K562 (cell line): Measurements from ENCODE around the gene FXYD3. TPM values are rescaled to one million over a fixed set of nuclear protein-coding genes. Genes with fewer than 3 reads are reported as not detected.

ENCODE experiments used
- ATF1 ChIP-seq, 2 experiments: fragments of 450-650 bp in 1 of 2; IDR thresholded peaks; 2 replicates each; pipeline ENCODE4 v1.6.1; 2016; ENCODE audit warnings: missing compliant biosample characterization in 1 of 2, missing genetic modification characterization in 1 of 2
- BRF1 ChIP-seq: IDR thresholded peaks from 3 replicates; pipeline ENCODE4 v1.6.1; 2011; ENCODE audit warnings: borderline replicate concordance, mild to moderate bottlenecking; ENCODE audit not compliant: insufficient read length; ENCODE audit errors: extremely low read depth
- CCAR2 ChIP-seq: fragments of 200-400 bp; formaldehyde crosslinking; IDR thresholded peaks from 2 replicates; pipeline ENCODE4 v1.6.1; 2017; ENCODE audit warnings: mild to moderate bottlenecking, low read depth, low read length
- CEBPB ChIP-seq: fragments of 450-650 bp; IDR thresholded peaks from 2 replicates; pipeline ENCODE4 v1.6.1; 2016; ENCODE audit warnings: missing genetic modification characterization, missing compliant biosample characterization
- CHD1 ChIP-seq: fragments of 200-600 bp; sonication (generic); IDR thresholded peaks from one replicate; pipeline ENCODE4 v1.6.1; 2012; ENCODE audit warnings: mild to moderate bottlenecking, moderate library complexity, low read length, inconsistent platforms
- CXXC5 ChIP-seq: fragments of 250-450 bp; sonication (Bioruptor Pico); IDR thresholded peaks from 2 replicates; pipeline ENCODE4 v1.8.0; 2022; ENCODE audit warnings: inconsistent platforms, mild to moderate bottlenecking, moderate library complexity
- DPF2 ChIP-seq: fragments of 450-650 bp; IDR thresholded peaks from 2 replicates; pipeline ENCODE4 v1.6.1; 2016
- ESRRA ChIP-seq: fragments of 450-650 bp; IDR thresholded peaks from 2 replicates; pipeline ENCODE4 v1.6.1; 2014; ENCODE audit warnings: low read depth, mild to moderate bottlenecking, moderate library complexity, borderline replicate concordance
- HIVEP1 ChIP-seq: fragments of 250-450 bp; sonication (Bioruptor Pico); IDR thresholded peaks from 2 replicates; pipeline ENCODE4 v1.4.0; 2020; ENCODE audit warnings: mild to moderate bottlenecking
- ILF3 ChIP-seq: fragments of 450-650 bp; IDR thresholded peaks from 2 replicates; pipeline ENCODE4 v1.6.1; 2018; ENCODE audit warnings: antibody characterized with exemption, mild to moderate bottlenecking, moderate library complexity, borderline replicate concordance
- POU5F1 ChIP-seq: fragments of 150-350 bp; IDR thresholded peaks from 2 replicates; pipeline ENCODE4 v1.6.1; 2014; ENCODE audit warnings: borderline replicate concordance, low read length, low read depth, mild to moderate bottlenecking; ENCODE audit not compliant: partially characterized antibody
- TAF1 ChIP-seq: IDR thresholded peaks from 2 replicates; pipeline ENCODE4 v1.6.1; 2011; ENCODE audit warnings: mild to moderate bottlenecking, low read length, moderate library complexity; ENCODE audit not compliant: insufficient read depth, control insufficient read depth, severe bottlenecking; ENCODE audit errors: extremely low read depth
- THRAP3 ChIP-seq: fragments of 450-650 bp; IDR thresholded peaks from 2 replicates; pipeline ENCODE4 v1.6.1; 2016; ENCODE audit warnings: mild to moderate bottlenecking, inconsistent platforms, borderline replicate concordance
- TSC22D4 ChIP-seq: fragments of 450-650 bp; IDR thresholded peaks from 2 replicates; pipeline ENCODE4 v1.6.1; 2016; ENCODE audit warnings: missing genetic modification characterization, missing biosample characterization, control low read depth
- XRCC3 ChIP-seq: fragments of 450-650 bp; IDR thresholded peaks from 2 replicates; pipeline ENCODE4 v1.6.1; 2017; ENCODE audit warnings: mild to moderate bottlenecking, moderate library complexity
- XRCC5 ChIP-seq: fragments of 200-400 bp; formaldehyde crosslinking; IDR thresholded peaks from 2 replicates; pipeline ENCODE4 v1.6.1; 2017; ENCODE audit warnings: low read depth, mild to moderate bottlenecking, low read length
- ZNF76 ChIP-seq: fragments of 250-450 bp; sonication (Bioruptor Pico); IDR thresholded peaks from 2 replicates; pipeline ENCODE4 v1.4.0; 2020; ENCODE audit warnings: mild to moderate bottlenecking, moderate library complexity, borderline replicate concordance
- polyA plus RNA-seq, 8 experiments: library from polyadenylated mRNA; depleted of rRNA in 4 of 8; stranded (reverse) in 5 of 8; unstranded in 3 of 8; fragments of >200 nt; fragmentation: Nextera tagmentation in 2 of 8; fragmentation: Illumina TruSeq in 1 of 8; extraction: Ambion mirVana in 2 of 8; extraction: Trizol in 1 of 8; gene quantifications; 2 replicates each; pipeline versions ENCODE4 v1.2.1 to v1.2.3, GENCODE V29; 2011 to 2014; ENCODE audit warnings: inconsistent platforms in 1 of 8, missing spikeins in 1 of 8
- total RNA-seq, 7 experiments: library from RNA; depleted of rRNA in 6 of 7; stranded (reverse); fragments of >200 nt in 6 of 7; fragmentation: Illumina TruSeq in 2 of 7; extraction: Trizol in 2 of 7; gene quantifications; 2 replicates each; pipeline versions ENCODE4 v1.2.1 to v1.2.3, GENCODE V29; 2011 to 2021; ENCODE audit warnings: low replicate concordance in 1 of 7
- TF ChIP-seq, protein P1 (sequence below): IDR thresholded peaks from 3 replicates; pipeline ENCODE4 v1.6.1; 2011; ENCODE audit warnings: borderline replicate concordance, mild to moderate bottlenecking, moderate library complexity; ENCODE audit not compliant: insufficient read length; ENCODE audit errors: extremely low read depth
- TF ChIP-seq, protein P2 (sequence below): sonication (generic); formaldehyde crosslinking; IDR thresholded peaks from 2 replicates; pipeline ENCODE4 v1.8.0; 2022; ENCODE audit warnings: missing genetic modification reagents, mild to moderate bottlenecking, moderate library complexity, borderline replicate concordance
- TF ChIP-seq, protein P3 (sequence below), 3 experiments: IDR thresholded peaks in 2 of 3; conservative IDR thresholded peaks in 1 of 3; 2 replicates each; pipeline ENCODE4 v1.5.1; 2011 to 2012; ENCODE audit warnings: low read length in 3 of 3, mild to moderate bottlenecking in 3 of 3, control low read depth in 2 of 3, improper control_type of control experiment in 1 of 3, inconsistent platforms in 1 of 3, low read depth in 1 of 3, mixed read lengths in 1 of 3, moderate library complexity in 1 of 3; ENCODE audit not compliant: insufficient read depth in 2 of 3
- TF ChIP-seq, protein P4 (sequence below): fragments of 450-650 bp; formaldehyde crosslinking; conservative IDR thresholded peaks from 2 replicates; pipeline ENCODE4 v1.4.0; 2022; ENCODE audit warnings: mild to moderate bottlenecking, missing genetic modification characterization

The FXYD3 gene
- total and polyA plus RNA-seq, 9 of the 15 experiments (the other 6 are each of a cell fraction or from before 2014, with no cell fraction given) = 0.24 TPM; not detected in 8

DNA sequence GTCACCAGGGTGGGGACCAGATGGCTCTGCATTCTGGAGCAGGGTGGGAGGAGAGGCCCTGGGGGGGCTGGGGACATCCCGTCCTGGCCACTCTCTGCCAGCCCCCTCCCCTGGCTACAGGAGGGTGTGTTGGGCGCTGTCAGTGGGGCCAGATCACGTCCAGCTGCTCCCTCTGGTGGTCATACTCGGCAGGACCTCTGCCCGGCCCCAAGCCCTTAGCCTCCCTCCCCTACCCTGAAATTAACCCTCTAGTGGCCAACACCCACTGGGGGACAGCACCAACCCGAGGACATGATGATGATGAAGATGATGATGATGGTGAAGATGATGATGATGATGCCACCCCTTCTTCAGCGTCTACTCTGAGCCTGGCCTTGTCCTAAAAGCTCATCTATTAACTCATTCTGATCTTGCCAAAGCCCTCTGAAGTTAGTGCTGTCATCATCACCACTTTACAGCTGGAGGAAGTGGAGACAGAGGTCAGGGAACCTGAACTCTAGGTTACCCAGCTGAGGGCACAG is 19.8 kb downstream of the FXYD3 start (continued):
- TF ChIP-seq, protein P1, sequence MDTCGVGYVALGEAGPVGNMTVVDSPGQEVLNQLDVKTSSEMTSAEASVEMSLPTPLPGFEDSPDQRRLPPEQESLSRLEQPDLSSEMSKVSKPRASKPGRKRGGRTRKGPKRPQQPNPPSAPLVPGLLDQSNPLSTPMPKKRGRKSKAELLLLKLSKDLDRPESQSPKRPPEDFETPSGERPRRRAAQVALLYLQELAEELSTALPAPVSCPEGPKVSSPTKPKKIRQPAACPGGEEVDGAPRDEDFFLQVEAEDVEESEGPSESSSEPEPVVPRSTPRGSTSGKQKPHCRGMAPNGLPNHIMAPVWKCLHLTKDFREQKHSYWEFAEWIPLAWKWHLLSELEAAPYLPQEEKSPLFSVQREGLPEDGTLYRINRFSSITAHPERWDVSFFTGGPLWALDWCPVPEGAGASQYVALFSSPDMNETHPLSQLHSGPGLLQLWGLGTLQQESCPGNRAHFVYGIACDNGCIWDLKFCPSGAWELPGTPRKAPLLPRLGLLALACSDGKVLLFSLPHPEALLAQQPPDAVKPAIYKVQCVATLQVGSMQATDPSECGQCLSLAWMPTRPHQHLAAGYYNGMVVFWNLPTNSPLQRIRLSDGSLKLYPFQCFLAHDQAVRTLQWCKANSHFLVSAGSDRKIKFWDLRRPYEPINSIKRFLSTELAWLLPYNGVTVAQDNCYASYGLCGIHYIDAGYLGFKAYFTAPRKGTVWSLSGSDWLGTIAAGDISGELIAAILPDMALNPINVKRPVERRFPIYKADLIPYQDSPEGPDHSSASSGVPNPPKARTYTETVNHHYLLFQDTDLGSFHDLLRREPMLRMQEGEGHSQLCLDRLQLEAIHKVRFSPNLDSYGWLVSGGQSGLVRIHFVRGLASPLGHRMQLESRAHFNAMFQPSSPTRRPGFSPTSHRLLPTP = no peak
- TF ChIP-seq TSC22D4 (tag) (0 out of 2 replicates have a peak, but pooled peaks have one; percentile 59), BRF1 (no peak), CHD1 (no peak), CXXC5 (CRISPR knock-in tag) (peak; percentile 23; the same call in 1 of the 2 replicates), ILF3 (no peak), CCAR2 (no peak), DPF2 (peak; percentile 59), XRCC3 (no peak), ATF1 (CRISPR knock-in tag; IDR thresholded peaks at IDR 0.05) (no peak), ATF1 (tag; IDR thresholded peaks at IDR 0.05) (peak; percentile 41), XRCC5 (peak; percentile 94; the same call in 1 of the 2 replicates), ESRRA (peak; percentile 37; the same call in 1 of the 2 replicates), HIVEP1 (no peak), CEBPB (tag) (0 out of 2 replicates have a peak, but pooled peaks have one; percentile 13), POU5F1 (no peak), TAF1 (no peak), THRAP3 (0 out of 2 replicates have a peak, but pooled peaks have one; percentile 78), ZNF76 (CRISPR knock-in tag) (no peak)
- TF ChIP-seq, protein P2, sequence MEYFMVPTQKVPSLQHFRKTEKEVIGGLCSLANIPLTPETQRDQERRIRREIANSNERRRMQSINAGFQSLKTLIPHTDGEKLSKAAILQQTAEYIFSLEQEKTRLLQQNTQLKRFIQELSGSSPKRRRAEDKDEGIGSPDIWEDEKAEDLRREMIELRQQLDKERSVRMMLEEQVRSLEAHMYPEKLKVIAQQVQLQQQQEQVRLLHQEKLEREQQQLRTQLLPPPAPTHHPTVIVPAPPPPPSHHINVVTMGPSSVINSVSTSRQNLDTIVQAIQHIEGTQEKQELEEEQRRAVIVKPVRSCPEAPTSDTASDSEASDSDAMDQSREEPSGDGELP (CRISPR knock-in tag) = peak; percentile 85
- TF ChIP-seq, protein P3, sequence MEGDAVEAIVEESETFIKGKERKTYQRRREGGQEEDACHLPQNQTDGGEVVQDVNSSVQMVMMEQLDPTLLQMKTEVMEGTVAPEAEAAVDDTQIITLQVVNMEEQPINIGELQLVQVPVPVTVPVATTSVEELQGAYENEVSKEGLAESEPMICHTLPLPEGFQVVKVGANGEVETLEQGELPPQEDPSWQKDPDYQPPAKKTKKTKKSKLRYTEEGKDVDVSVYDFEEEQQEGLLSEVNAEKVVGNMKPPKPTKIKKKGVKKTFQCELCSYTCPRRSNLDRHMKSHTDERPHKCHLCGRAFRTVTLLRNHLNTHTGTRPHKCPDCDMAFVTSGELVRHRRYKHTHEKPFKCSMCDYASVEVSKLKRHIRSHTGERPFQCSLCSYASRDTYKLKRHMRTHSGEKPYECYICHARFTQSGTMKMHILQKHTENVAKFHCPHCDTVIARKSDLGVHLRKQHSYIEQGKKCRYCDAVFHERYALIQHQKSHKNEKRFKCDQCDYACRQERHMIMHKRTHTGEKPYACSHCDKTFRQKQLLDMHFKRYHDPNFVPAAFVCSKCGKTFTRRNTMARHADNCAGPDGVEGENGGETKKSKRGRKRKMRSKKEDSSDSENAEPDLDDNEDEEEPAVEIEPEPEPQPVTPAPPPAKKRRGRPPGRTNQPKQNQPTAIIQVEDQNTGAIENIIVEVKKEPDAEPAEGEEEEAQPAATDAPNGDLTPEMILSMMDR (IDR thresholded peaks at IDR 0.05 in 2 of 3, conservative IDR thresholded peaks at IDR 0.05 in 1 of 3; ENCODE audit: insufficient read depth in 2 of 3, low read depth in 1 of 3, low read length in 3 of 3) = peak; percentile 92 to 94 (median 92)
- TF ChIP-seq, protein P4, sequence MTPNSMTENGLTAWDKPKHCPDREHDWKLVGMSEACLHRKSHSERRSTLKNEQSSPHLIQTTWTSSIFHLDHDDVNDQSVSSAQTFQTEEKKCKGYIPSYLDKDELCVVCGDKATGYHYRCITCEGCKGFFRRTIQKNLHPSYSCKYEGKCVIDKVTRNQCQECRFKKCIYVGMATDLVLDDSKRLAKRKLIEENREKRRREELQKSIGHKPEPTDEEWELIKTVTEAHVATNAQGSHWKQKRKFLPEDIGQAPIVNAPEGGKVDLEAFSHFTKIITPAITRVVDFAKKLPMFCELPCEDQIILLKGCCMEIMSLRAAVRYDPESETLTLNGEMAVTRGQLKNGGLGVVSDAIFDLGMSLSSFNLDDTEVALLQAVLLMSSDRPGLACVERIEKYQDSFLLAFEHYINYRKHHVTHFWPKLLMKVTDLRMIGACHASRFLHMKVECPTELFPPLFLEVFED (CRISPR knock-in tag) = 0 out of 2 replicates have a peak, but pooled peaks have one; percentile 66
